Measurements from ENCODE around the gene TGFB2. TPM values are rescaled to one million over a fixed set of nuclear protein-coding genes. Genes with fewer than 3 reads are reported as not detected.

TGFB2 gene
- total and polyA plus RNA-seq, 2 donors (not counting 3 experiments of a cell fraction or from before 2014, with no cell fraction given): 21.2 to 43.5 TPM

GRCh38 chr1:218464871-218465270, 119.7 kb downstream of the TGFB2 start:
- ChIA-PET POLR2A (no interaction called here), CTCF (no interaction called here)
- intact Hi-C loops (cut with micrococcal nuclease) (loop anchor here (5.0 kb wide), 1 partner anchor 602 kb away; no protein-coding TSS in a partner anchor), dilution Hi-C loops (cut with MboI; ENCODE audit: extremely low pct_ligation_motif_present, low sequenced_read_pairs) (no loop called here)
- Histone ChIP-seq H3K4me2 (ENCODE audit: insufficient read depth, low read length) (no peak overlapping the region), H2AFZ (ENCODE audit: low read depth, low read length) (no peak overlapping the region), H3K4me1 (ENCODE audit: control insufficient read depth, extremely low read depth, insufficient read depth, low read length) (peaks cover 37% of the 10 kb centered on the region), H3K9ac (replicated peaks; ENCODE audit: extremely low read depth, insufficient read depth, low read length) (no peak overlapping the region), H3K4me3 (replicated peaks in 1 of 3; ENCODE audit: insufficient read depth in 1 of 3, low read depth in 1 of 3, low read length in 3 of 3) (no peak overlapping the region), H4K20me1 (replicated peaks; ENCODE audit: control insufficient read depth, extremely low read depth, insufficient read depth, low read length) (no peaks in the 10 kb centered on the region), H3K36me3 (ENCODE audit: control insufficient read depth in 2 of 2, extremely low read depth in 1 of 2, insufficient read depth in 2 of 2, low read length in 2 of 2) (no peaks in the 10 kb centered on the region), H3K9me3 (replicated peaks; ENCODE audit: control insufficient read depth, insufficient read depth, low read length) (no peaks in the 10 kb centered on the region), H3K9me1 (replicated peaks; ENCODE audit: control insufficient read depth, extremely low read depth, insufficient read depth, low read length) (no peaks in the 10 kb centered on the region), H3K27ac (ENCODE audit: insufficient read depth, low read depth, low read length) (no peak overlapping the region), H3K79me2 (ENCODE audit: control insufficient read depth, insufficient read depth, low read length) (no peaks in the 10 kb centered on the region), H3K27me3 (ENCODE audit: control insufficient read depth in 2 of 2, insufficient read depth in 2 of 2, low read length in 2 of 2) (no peaks in the 10 kb centered on the region)
- no peak for TF ChIP-seq CTCF (IDR thresholded peaks at IDR 0.05; ENCODE audit: extremely low read depth in 1 of 2, insufficient read depth in 1 of 2, low read depth in 1 of 2, low read length in 2 of 2)
- TF ChIP-seq POLR2A (IDR thresholded peaks at IDR 0.05; ENCODE audit: low read depth, low read length): no peak
- TF ChIP-seq JUN (IDR thresholded peaks at IDR 0.05; ENCODE audit: borderline replicate concordance, insufficient read depth, insufficient read length, low read depth): no peak
- no peak for TF ChIP-seq GATA2 (IDR thresholded peaks at IDR 0.05; ENCODE audit: insufficient read depth, insufficient read length, low read depth, low read length)
- TF ChIP-seq MAX (IDR thresholded peaks at IDR 0.05; ENCODE audit: insufficient read depth, insufficient read length): no peak
- TF ChIP-seq EZH2 (IDR thresholded peaks at IDR 0.05; ENCODE audit: borderline replicate concordance, low read depth, low read length, severe bottlenecking): no peak
- TF ChIP-seq FOS (IDR thresholded peaks at IDR 0.05; ENCODE audit: borderline replicate concordance, insufficient read depth, low read length): no peak
- TF ChIP-seq POLR2AphosphoS5 (IDR thresholded peaks at IDR 0.05; ENCODE audit: insufficient read depth, low read depth, low read length): no peak
- TF ChIP-seq MYC (IDR thresholded peaks at IDR 0.05; ENCODE audit: low read depth, low read length): no peak
- no peak for FAIRE-seq
- no peak for DNase-seq (ENCODE audit: low read depth, low spot score)
- no TSS peak for BruUV-seq (replicated peaks)
